ENCODE results near the gene CAPZA1. TPM values are rescaled to one million over a fixed set of nuclear protein-coding genes. Genes with fewer than 3 reads are reported as not detected.

Gene CAPZA1
- total RNA-seq, 4 donors from 2014 or later: 129 to 286 (median 209) TPM

DNA sequence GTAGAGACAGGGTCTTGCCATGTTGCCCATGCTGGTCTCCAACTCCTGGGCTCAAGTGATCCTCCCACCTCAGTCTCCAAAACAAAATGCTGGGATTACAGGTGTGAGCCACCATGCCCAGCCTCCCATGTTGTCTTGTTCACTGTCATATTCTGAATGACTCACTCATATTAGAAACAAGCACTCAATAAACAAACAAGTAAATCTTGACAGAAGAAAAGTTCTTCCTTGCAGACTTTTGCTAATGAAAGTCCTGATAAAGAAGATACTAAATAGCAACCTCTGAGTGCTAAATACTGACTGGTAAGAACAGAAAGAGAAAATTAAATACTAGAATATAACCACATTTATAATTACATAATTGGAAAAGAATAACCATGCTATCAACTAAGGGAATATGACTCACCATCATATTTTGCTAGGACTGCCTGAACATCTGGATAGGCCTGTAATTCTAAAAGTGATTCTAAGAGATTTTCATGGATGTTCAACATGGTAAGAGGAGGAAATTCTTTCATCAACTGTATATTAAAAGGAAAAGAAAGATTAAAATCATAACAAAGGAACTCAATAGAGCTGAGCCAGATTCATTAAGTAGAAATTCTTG lies 37.9 kb upstream of the CAPZA1 start:
- peaks cover 0 to 55% (median 0%) of the 10 kb centered on the region in 3 donors for H3K36me3 ChIP-seq
- H3K4me3 ChIP-seq: no peak overlapping the region
- no peaks in the 10 kb centered on the region for H3K27me3 ChIP-seq
- TF ChIP-seq, protein P1, sequence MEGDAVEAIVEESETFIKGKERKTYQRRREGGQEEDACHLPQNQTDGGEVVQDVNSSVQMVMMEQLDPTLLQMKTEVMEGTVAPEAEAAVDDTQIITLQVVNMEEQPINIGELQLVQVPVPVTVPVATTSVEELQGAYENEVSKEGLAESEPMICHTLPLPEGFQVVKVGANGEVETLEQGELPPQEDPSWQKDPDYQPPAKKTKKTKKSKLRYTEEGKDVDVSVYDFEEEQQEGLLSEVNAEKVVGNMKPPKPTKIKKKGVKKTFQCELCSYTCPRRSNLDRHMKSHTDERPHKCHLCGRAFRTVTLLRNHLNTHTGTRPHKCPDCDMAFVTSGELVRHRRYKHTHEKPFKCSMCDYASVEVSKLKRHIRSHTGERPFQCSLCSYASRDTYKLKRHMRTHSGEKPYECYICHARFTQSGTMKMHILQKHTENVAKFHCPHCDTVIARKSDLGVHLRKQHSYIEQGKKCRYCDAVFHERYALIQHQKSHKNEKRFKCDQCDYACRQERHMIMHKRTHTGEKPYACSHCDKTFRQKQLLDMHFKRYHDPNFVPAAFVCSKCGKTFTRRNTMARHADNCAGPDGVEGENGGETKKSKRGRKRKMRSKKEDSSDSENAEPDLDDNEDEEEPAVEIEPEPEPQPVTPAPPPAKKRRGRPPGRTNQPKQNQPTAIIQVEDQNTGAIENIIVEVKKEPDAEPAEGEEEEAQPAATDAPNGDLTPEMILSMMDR (IDR thresholded peaks at IDR 0.05): no peak
- no peak for TF ChIP-seq POLR2A (IDR thresholded peaks at IDR 0.05)
- intact Hi-C loops (cut with DNase I): no loop called here
- peak overlapping the region in 2 of 4 donors; percentile 20 to 26 for H3K27ac ChIP-seq
- no peaks in the 10 kb centered on the region for H3K4me1 ChIP-seq
- no peak for DNase-seq
- H3K9me3 ChIP-seq: no peaks in the 10 kb centered on the region

DNA sequence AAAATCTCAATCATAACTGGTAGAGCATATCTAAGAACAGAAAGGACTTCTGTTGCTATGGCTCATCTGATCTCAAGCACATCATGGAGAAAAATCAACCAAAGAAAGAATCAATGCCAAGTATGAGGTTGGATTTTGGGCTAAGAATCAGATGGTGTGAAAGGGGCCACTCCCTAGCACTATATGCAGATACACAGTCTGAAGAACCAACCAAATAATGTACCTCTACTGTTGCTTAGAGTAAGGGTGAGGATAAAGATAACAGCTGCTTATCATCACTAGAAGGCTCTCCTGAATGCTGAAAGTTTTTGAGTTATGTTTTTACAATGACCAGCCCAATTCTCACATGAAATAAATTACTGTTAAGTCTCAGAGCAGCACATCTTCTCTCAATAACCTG lies 36.3 kb upstream of the CAPZA1 start:
- Histone ChIP-seq H3K4me3 (no peak overlapping the region), H3K27ac (no peak overlapping the region), H3K27me3 (no peaks in the 10 kb centered on the region), H3K36me3 (peaks cover 0 to 53% (median 0%) of the 10 kb centered on the region in 3 donors), H3K9me3 (no peaks in the 10 kb centered on the region), H3K4me1 (no peaks in the 10 kb centered on the region)
- intact Hi-C loops (cut with DNase I): no loop called here
- no peak for DNase-seq
- no peak for TF ChIP-seq POLR2A (IDR thresholded peaks at IDR 0.05)
- TF ChIP-seq, protein P1 (IDR thresholded peaks at IDR 0.05): no peak

DNA sequence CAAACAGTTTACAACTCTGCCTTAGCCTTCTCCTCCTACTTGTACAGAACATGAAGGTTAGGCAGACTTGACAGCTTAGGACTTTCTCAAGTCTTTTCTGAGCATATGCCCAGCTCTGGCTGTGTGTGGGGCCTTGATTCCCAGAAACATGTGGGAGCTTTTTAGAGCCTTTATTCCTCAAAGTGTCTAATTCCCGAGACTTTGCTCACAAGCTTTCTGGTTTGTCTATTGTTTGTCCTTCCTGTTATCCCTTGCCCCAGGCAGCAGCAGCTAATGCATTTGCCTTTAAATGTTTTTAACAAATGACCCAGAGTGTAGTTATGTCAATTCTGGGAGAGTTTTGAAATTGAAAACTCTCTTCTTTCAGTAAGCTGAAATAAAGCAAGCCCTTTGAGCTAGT lies 29.9 kb upstream of the CAPZA1 start:
- no peak for DNase-seq
- no peaks in the 10 kb centered on the region for H3K27me3 ChIP-seq
- no peak overlapping the region for H3K27ac ChIP-seq
- 92% methylated on average over 1 of the region's 1 CpG for WGBS, 2 donors
- H3K4me1 ChIP-seq: no peaks in the 10 kb centered on the region
- H3K36me3 ChIP-seq: peaks cover 0 to 77% (median 7%) of the 10 kb centered on the region in 3 donors
- H3K9me3 ChIP-seq: peaks cover 0 to 10% (median 0%) of the 10 kb centered on the region in 3 donors
- no peak overlapping the region for H3K4me3 ChIP-seq
- intact Hi-C loops (cut with DNase I): no loop called here
- TF ChIP-seq, protein P1 (IDR thresholded peaks at IDR 0.05): no peak
- TF ChIP-seq POLR2A (IDR thresholded peaks at IDR 0.05): no peak

DNA sequence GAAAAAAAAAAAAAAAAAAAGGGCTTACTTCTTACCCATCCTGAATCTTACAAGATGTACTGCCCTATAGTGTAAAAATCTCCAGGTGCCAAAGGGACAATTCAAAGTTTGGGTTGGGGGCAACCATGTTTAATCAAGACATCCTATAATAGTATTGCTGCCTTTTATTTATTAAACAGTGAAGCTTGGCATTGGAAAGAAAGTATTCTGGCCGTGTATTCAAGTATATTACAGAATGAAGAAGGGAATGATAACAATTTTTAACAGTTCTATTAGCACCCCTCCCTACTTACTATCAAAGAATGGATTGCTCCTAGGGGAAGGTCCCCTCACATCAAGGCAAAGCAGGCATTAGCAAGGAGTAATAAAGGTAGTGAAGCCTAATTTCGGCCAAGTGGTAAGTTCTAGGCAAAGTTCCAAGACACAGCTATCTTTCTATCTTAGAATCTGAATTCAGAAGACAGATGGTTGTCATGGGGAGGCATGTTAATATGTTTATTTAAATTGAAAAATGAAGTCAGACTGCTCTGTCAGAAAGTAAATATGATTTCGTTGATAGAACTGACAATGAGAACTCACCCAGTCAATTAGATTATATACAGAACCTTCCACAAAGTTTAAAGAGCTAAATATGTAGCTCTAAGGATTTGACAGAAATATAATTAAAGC lies 25.3 kb upstream of the CAPZA1 start:
- H3K36me3 ChIP-seq: peaks cover 6 to 89% (median 14%) of the 10 kb centered on the region in 3 donors
- no peaks in the 10 kb centered on the region for H3K27me3 ChIP-seq
- peaks cover 0 to 8% (median 0%) of the 10 kb centered on the region in 3 donors for H3K9me3 ChIP-seq
- H3K4me3 ChIP-seq: no peak overlapping the region
- 54 to 68% methylated on average over 3 of the region's 3 CpGs for WGBS, 2 donors
- intact Hi-C loops (cut with DNase I): no loop called here
- H3K27ac ChIP-seq: no peak overlapping the region
- TF ChIP-seq, protein P1 (IDR thresholded peaks at IDR 0.05): no peak
- no peaks in the 10 kb centered on the region for H3K4me1 ChIP-seq
- DNase-seq: no peak

DNA sequence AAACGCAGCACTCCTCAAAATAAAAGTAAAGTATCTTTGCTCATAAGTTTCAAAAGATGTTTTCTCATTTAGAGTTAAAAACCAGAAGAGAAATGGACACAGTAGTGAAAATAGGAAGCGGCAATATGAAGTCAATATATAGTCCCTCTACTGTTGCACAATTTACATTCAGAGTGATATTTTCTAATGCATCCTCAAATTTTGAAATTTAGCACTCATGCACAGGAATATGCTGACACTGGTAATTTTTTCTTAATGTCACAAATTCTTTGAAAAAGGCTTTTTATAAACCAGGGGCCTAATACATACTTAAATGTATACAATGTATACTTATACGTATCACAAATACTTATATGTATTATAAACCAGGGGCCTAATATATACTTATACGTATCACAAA lies 20.2 kb upstream of the CAPZA1 start:
- Histone ChIP-seq H3K36me3 (peaks cover 7 to 79% (median 12%) of the 10 kb centered on the region in 3 donors), H3K4me3 (no peak overlapping the region), H3K4me1 (no peaks in the 10 kb centered on the region), H3K27me3 (no peaks in the 10 kb centered on the region), H3K9me3 (no peaks in the 10 kb centered on the region), H3K27ac (no peak overlapping the region)
- 88 to 93% methylated on average over 4 of the region's 4 CpGs for WGBS, 2 donors
- TF ChIP-seq, protein P1 (IDR thresholded peaks at IDR 0.05): no peak
- TF ChIP-seq POLR2A (IDR thresholded peaks at IDR 0.05): no peak
- intact Hi-C loops (cut with DNase I): no loop called here
- no peak for DNase-seq
